HL-60/S4 treated with phorbol 12-myristate 13-acetate at 8.2 ng/mL for 4 days and 3 days (cell line): Measurements from ENCODE around the gene MAFF.
"Not testable (repeated sequence)": the region's sequence is repeated elsewhere in the genome, so short reads cannot be mapped to it uniquely, and the experiment has no call there.

Experiments
- in situ Hi-C: fragments of 300-500 bp; cut with MboI; formaldehyde crosslinking; loops from 2 replicates; pipeline ENCODE4 v1.15.0; 2022; ENCODE audit warnings: low sequenced_read_pairs

Gene MAFF

DNA sequence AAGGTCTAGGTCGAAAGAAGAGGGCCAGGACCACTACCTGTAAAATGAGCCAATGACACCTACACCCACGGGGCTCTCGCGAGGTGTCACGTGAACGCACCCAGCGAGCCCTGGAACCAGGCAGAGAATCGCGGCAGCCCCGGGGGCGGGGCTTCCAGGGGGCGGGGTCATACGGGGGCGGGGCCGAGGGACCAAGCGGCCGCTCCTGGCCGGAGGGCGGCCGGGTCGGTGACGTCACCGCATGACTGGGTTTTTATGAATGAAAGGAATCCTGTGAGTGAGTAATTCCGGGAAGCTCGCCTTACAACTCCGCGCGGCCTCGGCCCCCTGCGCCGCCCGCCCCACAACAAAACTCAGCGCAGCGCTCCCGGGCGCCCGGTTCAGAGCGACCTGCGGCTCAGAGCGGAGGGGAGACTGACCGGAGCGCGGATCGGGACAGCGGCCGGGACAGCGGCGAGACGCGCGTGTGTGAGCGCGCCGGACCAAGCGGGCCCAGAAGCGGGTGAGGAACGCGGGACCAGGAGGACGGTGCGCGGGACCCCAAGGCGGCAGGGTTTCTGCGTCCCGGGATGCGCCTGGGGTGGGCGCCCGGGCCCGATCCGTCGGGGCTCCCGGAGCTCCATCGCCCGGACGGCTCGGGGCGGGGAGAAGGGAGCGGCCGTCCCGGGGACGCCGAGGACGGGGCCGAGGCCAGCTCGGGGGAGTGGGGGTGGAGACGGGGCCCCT, at the start of gene MAFF:
MAFF (plus strand) TSS at position 284 of the 726 bp plus-strand sequence. CDS start 11,860 bp downstream, outside the sequence.
- in situ Hi-C loops: no loop called here

DNA sequence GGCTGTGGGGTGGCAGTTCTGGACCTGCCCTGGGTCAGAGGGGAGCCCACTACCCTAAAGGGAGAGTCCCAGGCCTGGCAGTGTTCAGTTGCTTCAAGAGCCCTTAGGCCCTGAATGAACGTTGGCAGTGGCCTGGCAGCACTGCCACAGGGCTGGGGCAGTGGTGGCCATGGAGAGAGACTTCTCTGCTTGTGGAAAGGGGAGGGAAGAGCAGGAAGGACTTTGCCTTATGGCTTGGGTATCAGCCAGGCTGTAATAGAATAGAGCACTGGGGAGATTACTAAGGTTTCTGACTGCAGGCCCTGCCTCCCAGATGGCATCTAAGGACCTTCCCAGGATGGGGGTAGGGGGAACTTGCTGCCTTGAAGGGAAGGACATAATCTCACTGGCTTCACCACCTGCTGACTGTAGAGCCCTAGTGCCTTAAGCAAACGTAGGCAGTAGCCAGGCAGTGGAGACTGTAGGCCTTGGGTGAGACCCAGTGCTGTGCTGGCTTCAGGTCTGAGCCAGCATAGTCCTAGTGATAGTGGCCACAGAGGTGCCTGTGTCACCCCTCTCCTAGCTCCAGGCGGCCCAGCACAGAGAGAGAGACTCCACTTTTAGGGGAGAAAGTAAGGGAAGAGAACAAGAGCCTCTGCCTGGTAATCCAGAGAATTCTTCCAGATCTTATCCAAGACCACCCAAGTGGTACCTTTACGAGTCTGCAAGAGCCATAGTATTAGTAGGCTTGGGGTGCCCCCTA, 47.8 kb upstream of the MAFF start:
- in situ Hi-C loops: no loop called here

DNA sequence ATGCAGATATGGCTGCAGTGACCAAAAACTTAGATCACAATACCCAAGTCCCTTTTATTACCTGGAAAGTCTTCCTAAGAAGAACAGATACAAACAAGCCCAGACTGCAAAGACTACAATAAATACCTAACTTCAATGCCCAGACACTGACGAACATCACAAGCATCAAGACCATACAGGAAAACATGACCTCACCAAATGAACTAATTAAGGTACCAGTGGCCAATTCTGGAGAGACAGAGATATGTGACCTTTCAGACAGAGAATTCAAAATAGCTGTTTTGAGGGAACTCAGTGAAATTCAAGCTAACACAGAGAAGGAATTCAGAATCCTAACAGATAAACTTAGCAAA, 47.3 kb upstream of the MAFF start:
- in situ Hi-C loops: not testable (repeated sequence)

DNA sequence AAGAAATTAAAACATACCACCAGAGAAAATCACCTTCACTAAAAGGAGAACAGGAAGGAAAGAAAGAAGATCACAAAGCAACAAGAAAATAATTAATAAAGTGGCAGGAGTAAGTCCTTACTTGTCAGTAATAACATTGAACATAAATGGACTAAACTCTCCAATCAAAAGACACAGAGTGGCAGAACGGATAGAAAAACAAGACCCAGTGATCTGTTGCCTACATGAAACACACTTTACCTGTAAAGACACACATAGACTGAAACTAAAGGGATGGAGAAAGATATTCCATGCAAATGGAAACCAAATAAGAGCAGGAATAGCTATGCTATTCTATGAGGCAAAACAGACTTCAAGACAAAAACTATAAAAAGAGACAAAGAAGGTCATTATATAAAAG, 46.1 kb upstream of the MAFF start:
- in situ Hi-C loops: no loop called here

DNA sequence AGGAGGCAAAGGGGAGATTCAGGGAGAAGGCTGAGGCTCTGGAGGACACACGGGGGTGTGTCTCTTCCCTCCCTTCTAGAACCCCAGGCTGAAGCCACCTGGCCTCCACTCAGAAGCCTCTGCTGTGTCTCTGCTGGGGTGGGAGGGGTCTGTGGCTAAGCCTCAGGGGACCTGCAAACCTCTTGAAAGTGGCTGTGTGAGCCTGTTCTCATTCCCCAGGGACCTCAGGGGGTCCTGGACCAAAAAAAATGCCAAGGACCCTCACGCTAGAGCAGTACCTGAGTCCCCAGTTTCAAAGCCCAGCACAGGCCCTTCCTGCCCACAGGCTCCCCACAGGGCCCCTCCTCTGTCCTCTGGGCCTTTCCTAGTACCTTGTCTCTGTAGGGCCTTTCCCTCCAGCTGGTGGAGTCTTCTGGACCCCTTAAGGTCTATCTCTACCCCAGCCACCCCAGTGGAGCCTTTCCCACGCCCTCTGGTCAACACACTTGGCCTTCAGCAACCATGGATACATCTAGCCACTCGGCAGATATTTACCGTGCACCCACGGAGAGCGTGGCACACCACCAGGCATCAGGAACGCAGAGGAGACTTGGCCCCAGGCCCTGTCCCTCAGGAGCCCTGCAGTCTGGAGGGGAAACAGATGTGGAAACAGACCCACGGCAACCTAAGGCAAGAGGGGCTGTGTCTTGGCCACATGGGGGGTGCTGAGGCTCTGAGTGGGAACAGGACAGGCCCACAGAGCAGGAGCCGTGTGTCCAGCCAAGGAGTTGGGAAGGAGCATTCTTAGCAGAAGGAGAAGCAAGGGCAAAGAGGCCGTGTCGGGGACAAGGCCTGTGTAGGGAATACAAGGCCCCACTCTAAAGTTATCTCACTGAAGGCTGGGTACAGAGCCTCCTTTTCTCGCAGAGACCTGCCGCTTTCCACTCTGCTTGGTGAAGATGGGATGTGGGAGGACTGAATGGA, 38.6 kb upstream of the MAFF start:
- in situ Hi-C loops: no loop called here

DNA sequence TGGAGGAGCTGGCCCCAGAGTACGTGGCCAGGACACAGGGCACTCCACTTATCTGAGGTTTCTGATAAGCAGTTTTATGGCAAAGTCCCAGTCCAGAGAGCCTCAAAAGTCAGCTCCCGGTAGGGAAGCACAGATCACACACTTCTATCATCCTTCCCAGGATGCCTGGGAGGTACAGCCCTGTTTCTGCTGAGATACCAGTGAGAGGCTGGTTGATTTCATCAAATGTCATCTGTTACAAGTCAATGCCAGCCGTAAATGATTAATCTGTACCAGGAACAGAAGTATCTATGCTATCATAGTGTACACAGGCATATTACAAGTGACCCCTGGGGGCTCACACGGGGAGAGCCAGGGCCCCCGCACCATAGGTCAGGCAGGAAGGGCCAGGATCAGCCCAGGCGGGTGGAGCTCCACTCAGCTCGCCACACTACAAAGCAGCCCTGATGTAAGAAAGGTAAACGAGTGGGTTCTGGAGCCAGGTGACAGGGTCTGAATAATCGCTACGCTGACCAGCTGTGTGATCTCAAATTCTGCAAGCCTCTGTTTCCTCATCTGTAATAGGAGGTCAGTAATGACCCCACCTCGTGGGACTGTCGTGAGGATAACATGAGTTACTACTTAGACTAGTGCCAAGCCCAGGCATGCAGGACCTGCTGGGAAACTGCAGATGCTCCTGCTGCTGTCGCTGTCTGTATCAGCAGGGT, 37.8 kb upstream of the MAFF start:
- in situ Hi-C loops: no loop called here

DNA sequence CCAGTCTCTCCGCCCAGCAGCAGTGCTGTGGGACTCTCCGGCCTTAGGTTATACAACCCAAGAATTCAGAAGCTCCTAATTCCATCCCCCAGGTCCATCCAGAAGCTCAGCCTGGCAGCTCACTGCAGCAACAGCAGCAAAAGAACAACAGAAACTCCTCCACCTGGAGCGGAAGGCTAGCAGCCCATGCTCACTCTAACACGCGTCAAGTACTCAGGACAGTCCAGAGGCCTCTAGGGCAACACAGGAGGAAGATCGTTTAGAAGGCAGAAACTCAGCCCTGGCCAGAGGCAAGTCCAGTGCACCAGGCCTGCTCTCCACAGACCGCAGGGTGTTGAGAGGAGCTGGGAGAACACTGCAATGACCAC, 37.3 kb upstream of the MAFF start:
- in situ Hi-C loops: no loop called here

DNA sequence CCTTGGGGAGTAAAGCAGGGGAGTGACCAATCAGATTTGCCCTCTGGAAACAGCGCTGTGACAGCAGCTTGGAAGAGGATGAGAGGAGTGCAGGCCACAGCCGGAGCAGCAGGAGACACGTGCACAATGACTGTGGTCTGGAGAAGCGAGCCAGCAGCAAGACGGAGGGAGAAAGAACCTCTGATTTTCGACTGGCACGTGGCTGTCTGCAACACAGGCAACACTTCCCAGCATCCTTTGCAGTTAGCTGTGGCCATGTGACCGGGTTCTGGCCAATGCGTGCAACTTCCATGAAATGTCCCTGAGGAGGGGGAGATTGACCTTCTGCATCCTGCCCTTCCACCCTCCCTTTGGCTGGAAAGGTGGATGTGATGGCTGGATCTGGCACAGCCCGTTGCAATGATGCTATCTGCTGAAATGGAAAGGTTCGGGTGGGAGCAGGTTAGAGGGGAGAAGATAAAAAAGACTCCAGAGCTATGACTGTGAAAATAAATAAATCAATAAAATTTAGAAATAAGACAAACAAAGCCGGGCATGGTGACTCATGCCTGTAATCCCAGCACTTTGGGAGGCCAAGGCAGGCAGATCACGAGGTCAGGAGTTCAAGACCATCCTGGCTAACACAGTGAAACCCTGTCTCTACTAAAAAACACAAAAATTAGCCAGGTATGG, 35.7 kb upstream of the MAFF start:
- in situ Hi-C loops: no loop called here

DNA sequence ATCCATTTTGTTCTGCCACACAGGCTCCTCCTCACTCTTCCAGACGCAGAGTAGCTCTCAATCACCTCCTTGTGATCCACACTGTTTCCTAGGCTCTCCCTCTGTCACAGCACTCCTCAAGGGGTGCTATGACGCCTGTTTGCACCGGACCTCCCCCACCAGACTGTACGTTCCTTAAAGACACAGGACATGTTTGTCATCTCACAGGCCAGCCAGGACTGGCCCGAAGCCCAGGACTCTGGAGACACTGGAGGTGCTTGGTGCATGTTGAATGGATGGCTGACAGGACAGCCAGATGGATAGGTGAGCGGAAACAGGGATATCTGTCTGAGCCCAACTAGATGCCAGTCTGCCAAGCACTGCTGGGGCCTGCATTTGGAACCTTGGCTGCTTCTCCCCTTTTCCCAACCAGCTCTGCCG, 33.8 kb upstream of the MAFF start:
- in situ Hi-C loops: no loop called here

DNA sequence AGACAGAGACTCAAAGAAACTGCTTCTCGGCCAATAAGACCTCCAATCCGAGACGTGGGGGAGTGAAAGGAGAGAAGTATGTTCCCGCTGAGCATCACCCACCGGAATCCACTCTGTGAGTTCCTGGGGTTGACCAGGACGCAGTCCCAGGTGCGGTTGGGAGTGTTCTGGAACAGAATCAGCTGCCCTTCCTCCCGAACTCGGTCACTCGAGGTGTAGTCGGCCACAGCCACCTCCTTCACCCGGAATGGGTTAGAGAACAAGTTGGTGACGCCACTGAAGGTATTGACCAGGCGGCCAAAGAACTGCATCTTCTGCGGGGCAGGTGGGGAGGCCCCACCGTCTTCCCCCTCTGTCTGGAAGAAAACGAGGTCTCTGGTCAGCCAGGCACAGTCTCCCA, 32.7 kb upstream of the MAFF start:
- in situ Hi-C loops: no loop called here

DNA sequence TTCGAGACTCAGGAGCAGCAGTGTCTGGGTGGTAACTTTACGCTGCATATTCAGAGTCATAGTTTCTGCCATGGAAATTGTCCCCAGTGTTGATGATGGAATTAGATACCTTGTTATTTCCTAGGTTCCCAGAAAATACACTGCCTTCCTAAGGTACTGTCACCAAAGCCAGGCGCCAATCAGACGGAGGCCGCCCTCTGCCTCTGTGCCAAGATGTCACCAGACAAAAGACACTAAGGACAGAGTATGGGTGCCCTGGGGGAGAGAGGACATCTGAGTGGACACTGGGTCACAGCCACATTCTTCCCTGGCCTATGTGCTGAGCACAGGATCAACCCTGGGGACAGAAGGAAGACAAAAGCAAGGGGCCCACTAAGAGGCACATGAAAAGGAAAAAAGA, 31.3 kb upstream of the MAFF start:
- in situ Hi-C loops: no loop called here

DNA sequence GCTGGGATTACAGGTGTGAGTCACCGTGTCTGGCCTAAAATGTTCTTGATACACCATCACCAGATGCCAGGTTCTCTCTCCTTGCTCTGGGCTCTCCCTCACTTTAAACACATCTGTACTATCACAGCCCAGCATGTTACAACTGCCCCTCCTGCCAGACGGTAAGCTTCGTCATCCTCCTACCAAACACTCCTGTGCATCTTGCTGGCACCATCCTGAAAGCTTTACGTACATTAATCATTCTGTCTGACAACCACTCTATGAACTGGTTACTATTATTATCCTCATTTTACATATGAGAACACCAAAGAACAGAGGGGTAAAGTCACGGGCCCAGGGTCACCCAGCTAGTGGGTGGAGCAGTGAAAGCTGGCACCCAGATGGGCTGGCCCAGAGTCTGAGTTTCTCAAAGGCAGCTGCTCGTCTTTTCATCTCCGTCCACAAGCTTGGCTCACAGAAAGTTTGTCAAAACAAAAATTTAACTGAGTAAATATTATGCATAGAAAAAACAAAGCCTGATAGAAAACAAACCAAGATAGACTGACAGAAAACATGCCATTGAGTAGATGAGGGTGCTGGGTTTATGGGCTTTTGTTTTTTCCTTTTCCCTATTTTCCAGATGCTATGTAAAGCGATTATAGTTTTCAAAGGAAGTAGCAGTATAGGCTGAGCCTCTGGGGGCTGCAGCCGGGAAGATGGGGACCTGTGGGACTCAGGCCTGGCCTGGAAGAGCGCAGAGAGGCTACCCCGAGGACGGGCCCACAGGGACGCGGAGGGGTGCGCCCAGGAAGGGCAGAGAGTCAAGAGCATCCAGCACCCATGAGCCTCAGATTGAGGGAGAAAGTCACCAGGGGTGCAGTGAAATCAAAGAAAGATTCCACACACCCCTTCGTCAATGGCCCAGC, 29.6 kb upstream of the MAFF start:
- in situ Hi-C loops: no loop called here

DNA sequence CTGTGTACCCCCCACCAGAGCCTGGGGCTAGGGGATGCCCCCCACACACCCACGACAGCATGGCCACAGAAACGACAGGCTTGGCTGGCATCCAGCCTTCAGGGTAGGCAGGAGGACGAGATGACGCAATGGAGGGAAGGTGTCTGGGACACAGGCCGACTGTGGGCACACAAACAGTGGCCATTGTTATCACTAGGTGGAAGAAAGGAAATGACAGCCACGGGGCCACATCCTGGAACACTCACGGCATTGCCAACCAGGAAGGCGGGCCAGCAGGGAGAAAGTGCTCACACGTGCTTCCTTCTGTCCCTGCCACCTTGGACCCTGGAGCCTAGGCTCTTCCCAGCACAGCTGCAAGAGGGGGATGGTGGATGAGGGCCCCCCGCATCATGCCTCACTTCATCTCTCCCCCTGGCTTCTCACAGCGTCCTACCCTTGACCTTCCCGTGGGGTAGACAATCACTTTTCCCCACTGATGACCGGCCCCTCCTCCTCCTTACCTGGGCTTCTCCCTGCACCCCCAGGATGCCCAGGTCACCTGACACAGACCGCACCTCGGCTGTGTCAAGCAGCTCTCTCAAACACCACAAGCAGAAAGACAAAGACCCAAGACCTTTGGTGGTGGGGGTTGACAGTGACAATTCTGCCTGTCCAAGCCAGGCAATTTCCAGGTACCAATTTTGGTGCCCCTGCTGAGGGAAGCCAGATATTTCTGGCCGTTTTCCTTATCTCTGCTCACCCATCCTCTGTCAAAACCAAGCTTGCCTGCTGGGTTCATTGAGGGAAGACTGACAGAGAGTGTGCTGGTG, 28.8 kb upstream of the MAFF start:
- in situ Hi-C loops: no loop called here

DNA sequence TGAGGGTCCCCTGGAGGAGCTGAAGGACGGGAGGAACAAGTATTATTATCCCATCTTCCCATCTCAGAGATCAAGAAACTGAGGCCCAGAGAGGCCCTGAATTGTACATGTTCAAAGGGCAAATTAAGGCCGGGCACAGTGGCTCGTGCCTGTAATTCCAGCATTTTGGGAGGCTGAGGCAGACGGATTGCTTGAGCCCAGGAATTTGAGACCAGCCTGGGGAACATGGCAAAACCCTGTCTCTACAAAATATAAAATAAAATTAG, 28.2 kb upstream of the MAFF start:
- in situ Hi-C loops: no loop called here

DNA sequence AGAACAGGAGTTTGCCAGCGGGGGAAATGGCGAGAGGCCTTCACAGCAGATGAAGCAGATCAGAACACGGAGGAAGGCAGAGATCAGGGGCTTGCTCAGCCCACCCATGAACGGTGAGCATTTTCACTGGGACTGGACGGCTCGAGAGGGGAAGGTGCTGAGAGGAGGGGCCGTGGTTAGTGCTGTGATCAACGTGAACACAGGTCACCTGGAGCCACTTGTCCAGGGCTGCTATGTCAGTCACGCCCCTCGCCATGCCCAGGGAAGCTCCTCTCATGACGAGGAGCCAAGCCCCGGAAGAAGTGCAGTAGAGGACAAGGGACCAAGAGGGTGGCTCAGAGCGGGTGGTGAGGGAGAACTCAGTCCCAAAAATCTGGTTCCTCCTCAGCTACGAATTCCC, 27.2 kb upstream of the MAFF start:
- in situ Hi-C loops: no loop called here

DNA sequence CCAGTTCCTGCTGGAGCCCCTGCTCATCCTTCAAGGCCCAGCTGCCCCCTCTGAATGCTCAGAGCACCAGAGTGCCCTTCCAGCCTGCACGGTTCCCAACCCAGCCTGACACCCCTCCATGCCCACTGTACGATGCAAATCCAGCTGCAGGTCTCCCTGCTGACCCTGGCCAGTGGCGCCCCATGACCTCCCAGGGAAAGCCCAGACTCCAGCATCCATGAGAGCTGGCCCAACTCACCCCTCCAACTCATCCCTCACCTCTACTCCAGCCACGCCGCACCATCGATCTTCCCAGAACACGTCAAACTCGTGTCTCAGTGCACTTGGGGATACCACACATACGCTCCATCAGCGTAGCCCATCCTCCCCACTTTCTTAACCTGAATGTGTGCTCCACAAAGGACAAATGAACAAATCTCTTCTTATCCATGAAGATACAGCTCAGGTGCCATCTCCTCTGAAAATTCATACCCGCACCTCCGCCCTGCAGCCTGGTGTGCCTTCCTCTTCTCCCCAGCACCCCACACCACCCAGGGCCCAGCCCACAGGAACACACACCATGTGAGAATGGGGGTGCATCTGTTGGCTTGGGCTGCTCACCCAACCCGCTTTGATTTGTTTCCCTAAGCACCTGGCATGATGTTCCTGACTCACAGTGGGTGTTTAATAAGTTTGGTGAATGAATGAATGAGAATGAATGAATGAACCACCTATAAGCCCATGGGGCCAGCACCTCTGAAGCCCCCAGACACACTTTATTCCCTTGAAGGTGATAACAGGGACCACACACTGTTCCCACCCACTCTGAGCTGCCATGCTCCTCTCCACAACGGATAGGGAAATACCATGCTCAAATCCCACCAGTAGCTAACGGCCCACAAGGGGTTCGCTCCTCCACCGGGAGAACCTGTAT, 26.3 kb upstream of the MAFF start:
- in situ Hi-C loops: no loop called here

DNA sequence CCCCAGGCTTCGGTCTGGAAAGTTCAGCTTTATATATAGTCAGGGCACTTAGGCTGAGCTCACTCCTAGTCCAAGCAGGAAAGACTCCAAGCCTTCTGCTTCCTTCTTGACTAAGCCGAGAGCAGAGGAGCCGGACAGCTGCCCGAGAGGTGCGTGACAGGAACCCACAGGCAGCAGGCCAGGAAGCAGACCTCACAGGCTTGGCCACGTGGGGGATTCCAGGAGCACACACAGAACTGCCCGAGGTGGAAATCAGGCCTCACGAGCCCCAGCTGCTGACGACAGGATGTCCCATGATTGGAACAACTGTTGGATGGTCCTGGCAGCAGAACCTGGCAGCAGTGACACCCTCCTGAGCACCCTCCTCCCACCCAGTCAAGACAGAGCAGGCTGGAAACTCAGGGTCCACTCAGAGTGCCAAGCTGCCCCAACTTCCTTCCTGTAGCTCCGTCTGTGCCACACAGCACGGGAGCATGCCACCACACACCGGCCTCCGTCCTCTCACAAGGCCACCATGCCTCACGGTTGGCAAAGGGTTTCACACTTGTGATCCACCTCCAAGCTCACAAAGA, 25.5 kb upstream of the MAFF start:
- in situ Hi-C loops: no loop called here
